Loucy (cell line): ENCODE data around the gene SEPTIN6.

Experiments
- CTCF ChIP-seq: fragments of 200-600 bp; sonication (generic); conservative IDR thresholded peaks from 2 replicates; pipeline ENCODE4 v1.5.1; 2014; ENCODE audit warnings: mild to moderate bottlenecking, antibody characterized with exemption, low read length
- EZH2phosphoT487 ChIP-seq: fragments of 200-600 bp; IDR thresholded peaks from 2 replicates; pipeline ENCODE4 v1.6.1; 2018; ENCODE audit warnings: antibody characterized with exemption, mild to moderate bottlenecking, moderate library complexity, borderline replicate concordance

GRCh38 chrX:119738742-119739141 is 45.8 kb upstream of the SEPTIN6 start:
- TF ChIP-seq CTCF (no peak), EZH2phosphoT487 (no peak)
